A172 (cell line): Measurements from ENCODE around the gene KREMEN1. TPM values are rescaled to one million over a fixed set of nuclear protein-coding genes. Genes with fewer than 3 reads are reported as not detected.
A peak's percentile ranks its signal among the peaks of the same experiment; 100 is the strongest.

Experiments
- DNase-seq: peaks from one replicate; pipeline ENCODE4 v3.0.0-alpha.2; 2015; ENCODE audit warnings: low spot score
- total RNA-seq: library from RNA; depleted of rRNA; stranded (reverse); fragments of >200 nt; shearing (Covaris generic); gene quantifications from 2 replicates; pipeline ENCODE4 v1.2.3, GENCODE V29; 2014

The KREMEN1 gene
- total RNA-seq, 1 experiment from 2014 or later, result 2.1 TPM

DNA sequence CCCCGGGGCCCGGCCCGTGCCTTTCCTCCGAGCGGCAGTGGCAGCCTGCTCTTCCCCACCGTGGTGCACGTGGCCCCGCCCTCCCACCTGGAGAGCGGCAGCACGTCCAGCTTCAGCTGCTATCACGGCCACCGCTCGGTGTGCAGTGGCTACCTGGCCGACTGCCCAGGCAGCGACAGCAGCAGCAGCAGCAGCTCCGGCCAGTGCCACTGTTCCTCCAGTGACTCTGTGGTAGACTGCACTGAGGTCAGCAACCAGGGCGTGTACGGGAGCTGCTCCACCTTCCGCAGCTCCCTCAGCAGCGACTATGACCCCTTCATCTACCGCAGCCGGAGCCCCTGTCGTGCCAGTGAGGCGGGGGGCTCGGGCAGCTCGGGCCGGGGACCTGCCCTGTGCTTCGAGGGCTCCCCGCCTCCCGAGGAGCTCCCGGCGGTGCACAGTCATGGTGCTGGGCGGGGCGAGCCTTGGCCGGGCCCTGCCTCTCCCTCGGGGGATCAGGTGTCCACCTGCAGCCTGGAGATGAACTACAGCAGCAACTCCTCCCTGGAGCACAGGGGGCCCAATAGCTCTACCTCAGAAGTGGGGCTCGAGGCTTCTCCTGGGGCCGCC, 23.1 kb upstream of the KREMEN1 start:
- no peak for DNase-seq

DNA sequence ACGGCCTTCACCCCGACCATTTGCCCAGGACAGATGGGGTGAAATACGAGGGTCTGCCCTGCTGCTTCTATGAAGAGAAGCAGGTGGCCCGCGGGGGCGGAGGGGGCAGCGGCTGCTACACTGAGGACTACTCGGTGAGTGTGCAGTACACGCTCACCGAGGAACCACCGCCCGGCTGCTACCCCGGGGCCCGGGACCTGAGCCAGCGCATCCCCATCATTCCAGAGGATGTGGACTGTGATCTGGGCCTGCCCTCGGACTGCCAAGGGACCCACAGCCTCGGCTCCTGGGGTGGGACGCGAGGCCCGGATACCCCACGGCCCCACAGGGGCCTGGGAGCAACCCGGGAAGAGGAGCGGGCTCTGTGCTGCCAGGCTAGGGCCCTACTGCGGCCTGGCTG, 22.4 kb upstream of the KREMEN1 start:
- no peak for DNase-seq

DNA sequence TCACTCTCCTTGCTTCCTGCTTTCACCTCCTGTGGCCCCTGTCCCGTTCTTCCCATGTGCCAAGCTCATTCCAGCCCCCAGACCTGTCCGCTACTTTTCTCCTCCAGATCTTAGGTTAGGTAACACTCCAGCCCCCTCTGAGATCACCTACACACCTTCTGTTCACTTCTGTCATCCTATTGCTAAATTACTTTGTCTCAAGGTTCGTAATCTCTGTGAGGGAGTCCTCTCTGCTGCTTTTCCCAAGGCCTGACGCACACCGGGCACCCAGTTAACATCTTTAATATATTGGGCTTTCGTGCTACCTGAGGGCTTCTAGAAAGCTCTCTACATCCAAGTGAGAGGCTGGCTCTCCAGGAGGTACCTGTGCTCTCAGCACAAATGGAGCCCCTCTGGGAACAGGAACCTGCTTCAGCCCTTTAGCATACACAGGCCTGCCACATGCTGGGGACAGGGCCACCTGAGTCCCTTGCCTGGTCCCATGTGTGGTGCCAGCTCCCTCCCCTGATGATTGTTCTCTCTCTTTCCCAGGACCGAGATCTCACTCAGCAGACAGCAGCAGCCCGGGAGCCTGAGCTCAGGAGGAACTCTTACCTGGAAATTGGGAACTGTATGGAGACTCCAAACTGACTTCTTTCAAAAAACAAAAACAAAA, 19.7 kb upstream of the KREMEN1 start:
- DNase-seq, result no peak

DNA sequence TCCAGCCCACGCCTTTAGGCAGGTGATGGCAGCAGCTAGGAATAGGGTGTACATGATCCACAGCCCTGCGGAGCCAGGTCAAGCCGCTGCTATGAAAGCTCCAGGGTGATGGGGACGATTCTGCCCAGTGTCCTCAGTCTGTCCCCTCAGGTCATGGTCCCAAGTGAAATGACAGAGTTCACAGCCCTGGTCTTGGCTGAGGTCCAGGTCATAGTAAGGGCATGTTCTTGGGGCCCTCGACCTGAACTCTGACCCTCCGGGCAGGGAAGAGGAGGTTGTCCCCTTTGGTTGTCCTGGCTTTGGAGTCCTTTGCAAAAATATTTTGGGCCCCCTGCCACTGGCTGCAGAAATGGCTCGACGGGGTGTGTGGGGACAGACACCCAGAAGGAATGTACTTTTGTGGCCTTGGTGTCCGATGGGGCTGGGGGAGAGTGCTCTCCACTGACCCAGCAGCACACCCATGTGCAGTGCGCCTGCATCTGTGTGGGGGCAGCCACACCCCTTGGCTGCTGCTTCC, 18.5 kb upstream of the KREMEN1 start:
- no peak for DNase-seq

DNA sequence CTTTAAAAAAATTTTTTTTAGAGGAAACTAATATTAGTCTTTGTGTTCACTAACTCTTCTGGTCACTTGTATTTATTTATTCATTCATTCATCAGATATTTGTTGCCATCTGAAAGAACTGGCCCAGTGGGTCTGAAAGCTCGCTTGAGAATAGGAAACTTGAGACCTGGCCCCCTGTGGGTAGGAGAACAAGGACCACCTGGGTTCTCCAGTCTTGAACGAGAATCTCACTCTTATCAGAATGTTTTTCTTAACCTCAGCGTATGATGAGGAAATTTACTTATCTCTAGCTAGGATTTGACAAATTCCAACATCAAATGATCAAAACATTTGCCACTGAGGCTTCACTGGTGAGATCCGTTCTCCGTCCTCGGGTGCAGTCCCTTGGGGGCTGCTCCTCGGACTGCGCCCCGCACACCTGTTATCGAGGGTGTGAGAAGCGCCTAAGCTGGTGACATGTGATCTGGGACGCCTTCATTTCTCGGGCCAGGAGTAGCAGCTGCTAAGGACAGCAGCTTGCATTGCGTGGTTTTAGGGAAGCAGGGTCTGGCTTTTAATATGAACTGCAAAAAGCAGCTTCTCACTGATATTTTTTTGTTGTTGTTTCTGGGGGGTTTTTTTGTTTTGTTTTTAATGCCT, 17.5 kb upstream of the KREMEN1 start:
- DNase-seq, result no peak

DNA sequence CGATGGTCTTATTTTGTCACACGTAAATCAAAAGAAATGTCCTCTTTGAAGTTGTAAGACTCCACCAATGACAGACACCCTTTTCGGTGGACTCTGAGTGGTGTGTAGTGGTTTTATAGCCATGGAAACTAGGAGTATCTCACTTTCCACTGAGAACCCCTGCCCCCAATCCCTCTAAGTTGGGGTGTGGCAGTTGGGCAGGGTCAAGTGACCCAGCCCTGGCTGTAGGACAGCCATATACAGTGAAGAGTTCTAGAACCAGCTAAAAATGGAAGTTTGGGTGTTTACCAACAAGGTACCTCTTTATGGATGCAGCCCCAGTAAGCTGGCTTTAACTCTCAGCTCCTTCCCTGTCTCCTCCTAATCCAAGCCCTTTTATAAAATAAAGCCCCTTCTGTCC, 16.4 kb upstream of the KREMEN1 start:
- DNase-seq, result no peak

DNA sequence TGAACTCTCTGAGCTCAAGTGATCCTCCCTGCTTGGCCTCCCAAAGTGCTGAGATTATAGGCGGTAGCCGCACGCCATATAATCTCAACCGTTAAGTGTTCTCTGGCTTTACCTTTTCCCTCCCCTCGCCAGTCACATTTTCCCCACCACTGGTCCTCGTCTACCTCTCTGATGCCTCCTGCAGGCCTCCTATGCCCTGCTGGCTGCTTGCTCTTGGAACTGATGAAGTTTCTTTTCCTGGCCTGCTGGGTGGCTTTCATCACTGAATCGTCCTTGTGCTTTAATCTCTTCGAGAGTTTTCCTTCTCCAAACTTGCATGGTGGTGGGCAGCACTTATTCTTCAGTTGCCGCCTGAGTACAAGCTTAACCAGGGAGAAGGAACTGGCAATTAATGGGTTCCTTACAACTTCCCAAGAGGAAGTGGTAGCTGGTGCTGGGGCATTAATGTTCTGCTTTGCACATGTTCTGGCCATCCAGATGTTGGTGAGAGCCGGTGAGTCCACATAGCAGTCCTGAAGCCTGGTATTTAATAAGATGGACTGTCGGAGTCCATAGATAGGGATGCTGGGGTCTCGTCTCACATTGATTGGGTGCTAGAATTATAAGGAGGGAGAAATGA, 12.5 kb upstream of the KREMEN1 start:
- DNase-seq, result no peak

DNA sequence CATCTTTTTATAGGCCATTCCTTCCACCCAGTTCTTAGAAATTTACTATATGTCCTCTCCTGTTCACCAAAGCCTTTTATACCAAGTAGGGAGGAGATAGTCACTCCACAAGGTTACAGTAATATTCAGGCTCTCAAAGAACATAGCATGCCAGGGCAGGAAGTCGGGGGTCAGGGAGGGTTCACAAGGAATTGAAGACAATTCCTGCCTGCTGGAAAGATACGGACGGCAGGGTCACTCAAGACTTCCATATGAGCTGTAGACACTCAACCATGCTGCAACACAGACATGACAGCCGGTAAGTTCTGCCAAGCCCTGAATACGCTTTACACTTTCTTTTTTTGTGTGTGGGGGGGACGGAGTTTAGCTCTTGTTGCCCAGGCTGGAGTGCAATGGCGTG, 11.9 kb upstream of the KREMEN1 start:
- DNase-seq, result no peak

DNA sequence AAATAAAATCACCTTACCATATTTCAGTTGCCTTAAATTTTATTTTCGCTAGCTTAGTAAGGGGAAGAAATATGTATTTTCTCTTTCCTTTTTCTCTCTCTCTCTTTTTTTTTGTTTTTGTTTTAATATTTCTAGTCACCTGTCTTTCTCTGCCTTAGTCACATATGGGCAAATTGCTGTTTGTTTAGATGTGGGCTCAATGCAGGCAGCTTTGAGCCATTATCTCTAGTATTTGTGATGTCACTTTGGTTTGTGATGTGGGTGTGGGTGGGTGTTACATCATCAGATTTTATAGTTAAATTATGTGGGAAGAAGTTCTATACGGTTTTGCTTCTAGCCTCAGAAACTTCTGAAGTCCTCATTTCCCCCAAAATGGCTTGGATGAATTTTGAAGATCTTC, 11.1 kb upstream of the KREMEN1 start, which contains the start of gene C22orf31:
TSS of gene C22orf31 (minus strand) at position 59 of the 400 bp plus-strand sequence. CDS start at position 20, 39 bp downstream.
- no peak for DNase-seq

DNA sequence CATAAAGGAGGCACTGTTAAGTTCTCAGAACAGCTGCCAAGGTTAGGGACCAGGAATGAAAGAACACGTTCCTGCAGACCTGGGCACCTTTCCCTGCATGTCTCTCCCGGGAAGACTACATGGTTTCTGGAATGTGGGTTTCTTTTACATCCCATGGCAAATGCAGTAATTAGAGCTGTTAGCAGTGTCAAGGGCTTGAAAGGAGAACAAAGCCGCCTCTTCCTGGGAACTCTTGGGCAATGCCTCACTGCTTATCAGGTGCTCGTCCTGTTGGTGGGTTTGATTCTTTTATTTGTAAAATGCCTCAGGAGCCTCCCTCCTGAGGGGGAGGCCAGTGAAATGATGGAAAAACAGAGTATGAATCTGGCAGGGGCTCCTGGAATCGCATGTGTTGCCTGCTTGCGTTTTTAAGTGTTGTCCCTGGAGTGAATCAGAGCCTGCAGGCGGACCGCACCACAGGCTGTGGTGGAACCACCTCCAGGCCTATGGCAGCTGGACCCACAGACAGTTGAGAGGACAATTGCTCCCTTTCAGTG, 10.5 kb upstream of the KREMEN1 start:
- DNase-seq, result no peak

DNA sequence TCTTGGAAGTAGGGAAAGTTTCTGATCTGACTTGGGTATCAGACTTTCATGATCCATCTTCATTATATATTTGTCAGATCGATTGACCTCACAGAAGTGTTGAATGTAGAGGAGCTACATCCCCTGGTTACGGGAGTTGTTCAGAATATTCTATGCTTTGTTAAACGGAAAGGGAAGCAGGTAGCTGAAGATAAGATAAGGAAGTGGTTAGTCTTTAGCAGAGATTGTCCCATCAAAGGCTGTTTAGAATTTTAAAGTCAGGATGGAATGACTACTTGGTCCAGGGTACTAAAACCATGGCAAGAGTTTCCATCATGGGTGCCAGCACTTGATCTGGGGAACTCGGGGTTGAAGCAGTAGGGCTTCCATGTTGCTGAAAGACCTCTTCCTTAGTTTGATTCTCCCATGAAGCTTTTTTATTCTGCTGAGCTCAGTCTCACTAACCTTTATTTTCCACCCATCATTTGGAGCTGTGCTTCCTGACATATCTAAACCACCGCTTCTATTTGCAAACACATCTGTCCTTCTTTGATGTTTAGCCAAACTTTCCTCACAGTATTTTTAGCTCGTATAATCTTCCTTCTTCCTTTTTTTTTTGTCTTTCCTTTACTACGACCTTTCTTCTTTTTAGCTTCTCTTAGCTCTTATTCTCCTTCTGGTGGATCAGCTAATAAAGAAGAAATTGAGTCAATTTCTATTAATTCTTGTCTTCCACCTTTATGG, 7.2 kb upstream of the KREMEN1 start:
- no peak for DNase-seq

DNA sequence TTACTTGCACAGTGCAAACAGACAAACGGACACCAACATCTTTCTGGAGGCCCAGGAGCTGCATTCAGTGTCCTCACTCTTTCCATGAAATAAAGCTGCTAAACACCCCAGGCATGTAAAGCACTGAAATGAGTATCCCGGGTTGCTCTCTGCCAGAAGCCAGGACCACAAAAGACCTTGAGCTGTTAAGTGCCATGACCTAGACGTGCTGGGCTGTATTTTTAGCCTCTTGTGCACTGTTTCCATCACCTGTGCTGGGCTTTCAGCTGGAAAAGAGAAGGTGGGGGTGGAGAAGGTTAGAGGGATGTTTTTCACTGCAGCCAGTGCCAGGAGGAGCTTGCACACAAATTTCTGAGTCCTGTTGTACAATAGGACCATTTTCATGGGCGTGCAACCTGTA, 3.4 kb upstream of the KREMEN1 start:
- DNase-seq, result no peak

DNA sequence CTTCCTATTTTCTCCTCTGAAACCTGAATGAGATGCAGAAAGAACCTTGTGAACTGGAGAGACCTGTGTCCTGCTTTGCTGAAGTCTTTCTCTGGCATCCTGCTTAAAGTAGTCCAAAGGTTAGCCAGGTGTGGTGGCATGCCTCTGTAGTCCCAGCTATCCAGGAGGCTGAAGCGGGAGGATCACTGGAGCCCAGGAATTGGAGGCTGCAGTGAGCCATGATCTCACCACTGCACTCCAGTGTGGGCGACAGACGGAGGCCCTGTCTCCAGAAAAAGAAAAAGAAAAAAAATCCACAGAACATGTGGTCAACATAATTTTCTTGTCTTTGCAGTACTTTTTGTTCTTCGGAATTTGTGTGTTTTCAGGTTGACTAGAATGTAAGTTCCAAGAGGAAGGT, 2.3 kb upstream of the KREMEN1 start:
- no peak for DNase-seq

DNA sequence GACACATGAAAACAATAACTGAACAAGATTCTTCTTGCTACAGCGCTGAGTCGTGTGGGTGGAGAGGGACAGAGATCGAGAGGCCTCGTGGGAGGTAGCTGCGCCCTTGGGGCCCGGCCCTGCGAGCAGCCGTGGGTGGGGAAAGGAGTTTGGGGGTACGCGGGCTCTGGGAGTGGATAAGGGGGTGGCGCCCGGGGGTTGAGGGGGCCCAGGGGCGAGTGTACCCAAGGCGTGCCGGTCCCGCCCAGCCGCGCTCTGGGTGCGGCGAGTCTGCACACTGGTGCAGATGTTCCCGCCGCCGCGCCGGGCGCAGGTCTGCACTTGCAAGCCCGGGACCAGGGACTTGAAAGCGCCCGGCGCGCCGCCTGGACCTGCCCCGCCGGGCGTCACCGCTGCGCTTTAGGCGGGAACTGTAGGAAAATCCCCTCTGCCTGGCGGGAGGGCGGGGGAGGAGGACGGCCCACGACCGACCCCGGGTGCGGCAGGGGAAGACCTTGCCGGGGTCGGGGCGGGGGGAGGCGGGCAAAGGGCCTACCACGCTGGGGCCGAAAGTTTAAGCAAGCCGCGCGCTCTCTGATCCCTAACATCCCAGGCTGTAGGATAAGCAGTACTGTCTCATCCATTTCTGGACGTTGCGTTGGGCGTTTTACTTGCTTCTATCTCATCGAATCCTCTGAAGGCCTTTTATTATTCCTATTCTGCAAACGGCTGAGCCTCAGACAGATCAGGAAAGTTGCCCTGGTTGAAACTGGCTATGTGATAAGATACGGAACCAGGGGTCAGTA, 1.4 kb upstream of the KREMEN1 start:
- DNase-seq, result no peak

DNA sequence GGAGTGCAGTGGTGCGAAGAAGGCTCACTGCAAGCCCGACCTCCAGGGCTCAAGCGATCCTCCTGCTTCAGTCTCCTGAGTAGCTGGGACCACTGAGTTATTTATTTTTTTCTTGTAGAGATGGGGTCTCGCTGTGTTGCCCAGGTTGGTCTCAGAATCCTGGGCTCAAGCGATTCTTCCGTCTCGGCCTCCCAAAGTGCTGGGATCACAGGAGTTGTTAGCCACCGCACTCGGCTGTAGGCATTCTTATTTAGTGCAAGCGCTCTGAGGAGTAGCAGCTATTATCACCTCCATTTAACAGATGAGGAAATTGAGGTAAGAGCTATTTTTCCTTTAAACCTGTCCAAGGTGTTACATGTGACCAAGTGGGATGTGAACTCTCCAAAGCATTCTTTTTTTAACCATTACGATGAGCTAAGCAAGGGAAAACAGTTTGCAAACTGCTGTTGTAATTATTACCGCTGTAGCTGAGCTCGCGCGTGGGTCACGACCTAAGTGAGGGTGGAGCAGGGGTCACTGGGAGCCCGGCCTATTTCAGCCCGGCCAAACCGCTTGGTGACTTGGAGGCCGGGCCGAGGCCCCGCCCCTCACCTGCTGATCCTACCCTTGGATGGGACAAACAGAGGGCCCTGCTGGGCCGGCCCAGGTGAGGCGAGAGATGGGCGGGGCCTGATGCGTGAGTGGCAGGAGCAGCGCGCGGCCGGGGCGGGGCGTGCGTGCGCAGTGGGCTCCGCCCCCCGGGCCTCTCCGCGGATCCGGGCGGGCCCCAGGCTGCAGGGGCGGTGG, 449 bp upstream of the KREMEN1 start:
- DNase-seq, result peak; percentile 28

DNA sequence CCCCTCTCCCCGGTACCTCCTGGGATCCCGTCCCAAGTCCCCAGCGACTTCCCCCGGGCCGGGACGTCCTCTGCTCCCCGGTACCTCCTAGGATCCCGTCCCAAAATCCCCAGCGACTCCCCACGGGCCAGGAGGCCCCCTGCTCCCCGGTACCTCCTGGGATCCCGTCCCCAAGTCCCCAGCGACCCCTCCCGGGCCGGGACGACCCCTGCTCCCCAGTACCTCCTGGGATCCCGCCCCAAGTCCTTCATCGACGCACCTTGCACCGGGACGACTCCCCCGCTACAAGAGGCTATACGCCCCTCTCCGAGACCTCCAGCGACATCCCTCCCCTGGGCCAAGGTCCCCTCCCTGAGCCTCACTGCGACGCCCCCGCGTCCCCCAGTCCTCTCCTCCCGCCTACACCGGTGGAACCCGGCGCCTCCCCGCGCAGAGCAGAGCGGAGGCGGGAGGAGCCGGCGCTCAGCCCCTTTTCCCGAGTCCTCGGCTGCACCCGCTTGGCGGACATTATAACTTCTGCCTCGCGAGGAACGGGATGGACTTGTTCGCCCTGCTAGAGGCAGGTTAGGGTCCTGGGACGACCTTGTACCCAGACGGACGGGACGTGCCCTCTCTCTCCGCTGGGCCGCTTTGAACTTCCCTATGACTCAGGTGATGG, 912 bp downstream of the KREMEN1 start:
- DNase-seq, result no peak

DNA sequence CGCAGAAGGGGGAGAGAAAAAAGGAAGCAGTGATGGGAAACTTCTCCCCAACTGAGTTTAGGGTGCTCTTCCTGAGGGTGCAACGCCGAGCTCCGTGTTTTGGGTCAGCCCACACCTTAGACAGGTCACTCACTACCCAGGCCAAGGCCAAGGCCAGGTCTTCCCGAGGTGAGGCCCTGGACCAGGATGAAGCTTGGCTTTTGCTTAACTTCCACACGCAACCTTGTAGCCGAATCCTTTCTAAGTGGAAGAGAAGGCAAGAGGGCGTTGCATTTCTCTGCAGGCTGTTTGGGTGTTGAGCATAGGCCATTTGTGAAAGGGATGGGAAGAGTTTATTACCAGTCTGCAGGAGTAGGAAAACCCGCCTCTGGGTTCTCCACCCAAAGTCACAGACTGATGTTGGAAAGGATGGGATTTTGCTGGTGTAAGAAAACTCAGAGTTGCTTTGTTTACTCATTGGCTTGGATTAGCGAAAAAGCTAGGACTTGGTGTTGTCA, 1.5 kb downstream of the KREMEN1 start:
- DNase-seq, result no peak

DNA sequence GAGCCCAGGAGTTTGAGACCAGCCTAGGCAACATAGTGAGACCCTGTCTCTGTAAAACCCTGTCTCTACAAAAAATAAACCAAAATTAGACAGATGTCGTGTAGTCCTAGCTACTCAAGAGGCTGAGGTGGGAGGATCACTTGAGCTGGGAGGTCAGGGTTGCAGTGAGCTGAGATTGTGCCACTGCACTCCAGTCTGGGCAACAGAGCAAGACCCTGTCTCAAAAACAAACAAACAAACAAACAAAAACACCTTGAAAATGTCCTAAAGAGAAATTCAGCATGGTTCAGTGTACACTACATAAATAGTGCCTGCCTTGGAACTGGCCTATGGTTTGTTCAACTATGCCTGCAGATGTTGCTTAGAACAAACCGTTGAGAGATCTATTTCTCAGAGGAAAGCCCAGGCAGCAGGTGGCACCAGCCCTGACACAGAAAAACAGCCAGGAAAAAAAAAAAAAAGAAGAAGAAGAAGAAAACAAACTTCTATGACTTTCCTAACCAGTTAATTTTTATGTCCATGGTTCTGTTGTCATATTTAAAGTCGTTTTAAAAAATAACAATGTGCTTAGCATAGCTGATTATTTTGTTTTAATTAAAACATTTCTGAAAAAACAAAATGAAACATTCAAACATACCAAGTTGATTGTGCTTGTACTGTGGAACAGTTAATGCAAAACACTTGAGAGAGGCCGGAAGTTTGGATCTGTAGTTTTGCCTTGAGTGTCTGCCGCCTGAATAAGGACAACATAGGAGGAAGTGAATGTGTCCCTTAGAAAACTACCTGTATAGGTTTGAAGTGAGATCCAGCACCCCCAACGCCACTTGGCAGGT, 5.4 kb downstream of the KREMEN1 start:
- DNase-seq, result no peak

DNA sequence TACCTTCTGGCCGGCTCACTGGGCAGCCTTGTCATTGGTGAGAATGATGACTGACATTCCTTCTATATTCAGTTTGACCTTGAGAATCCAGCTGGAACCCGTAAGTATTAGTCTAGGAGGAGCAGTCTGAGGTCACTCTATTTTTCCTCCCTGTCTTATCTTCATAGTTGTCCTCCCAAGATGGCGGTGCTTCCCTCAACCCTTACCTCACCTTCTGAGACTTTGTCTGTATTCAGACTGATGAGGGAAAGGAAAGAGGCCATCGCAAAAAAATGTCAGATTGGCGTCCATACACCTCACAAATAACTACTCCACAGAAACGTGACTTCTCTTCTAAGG, 6.0 kb downstream of the KREMEN1 start:
- DNase-seq, result no peak
